ENCODE data around the gene COL23A1. TPM values are rescaled to one million over a fixed set of nuclear protein-coding genes. Genes with fewer than 3 reads are reported as not detected.

COL23A1 gene
- total RNA-seq, 1 donor from 2014 or later = 2.0 TPM

DNA sequence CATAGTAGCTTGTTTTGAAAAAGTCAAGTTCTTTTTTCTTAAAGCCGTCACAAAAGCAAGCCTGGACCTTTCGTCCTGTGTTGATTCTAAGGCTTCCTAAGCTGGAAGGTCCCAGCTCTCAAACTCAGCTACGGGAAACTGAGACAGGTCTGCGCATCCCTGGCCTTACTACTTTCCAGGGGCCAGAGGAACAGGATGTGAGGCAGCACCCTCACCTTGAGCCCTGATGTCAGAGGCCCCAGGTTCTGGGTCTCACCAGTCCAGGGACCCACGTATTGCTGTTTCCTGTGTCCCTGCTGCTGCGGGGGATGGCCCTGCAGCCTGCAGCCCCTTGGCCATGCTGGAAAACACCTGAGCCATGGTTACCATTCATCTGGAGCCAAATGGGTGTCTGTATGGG lies 123.9 kb downstream of the COL23A1 start:
- DNase-seq = no peak

DNA sequence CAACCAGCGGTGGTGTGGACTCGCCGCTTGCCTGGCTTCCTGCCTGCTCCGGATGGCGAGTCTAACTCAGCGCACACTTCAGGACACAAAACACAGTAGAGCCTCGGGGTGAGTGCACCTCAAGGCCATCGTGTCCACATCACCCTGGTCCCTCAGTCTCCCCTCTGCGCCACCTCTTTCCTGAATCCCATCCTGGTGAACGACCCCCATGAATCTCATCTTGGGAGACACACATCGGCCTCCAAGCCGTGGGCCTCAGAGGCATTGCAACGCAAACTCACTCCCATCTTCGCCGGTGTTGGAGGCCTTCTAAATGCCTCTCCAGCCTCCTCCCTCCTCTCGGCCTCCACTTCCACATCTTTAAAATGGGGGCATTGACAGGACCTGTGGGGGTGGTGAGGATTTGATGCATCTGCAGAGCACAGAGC lies 124.3 kb downstream of the COL23A1 start:
- DNase-seq = no peak
- no peak overlapping the region for H3K4me3 ChIP-seq
- H3K4me1 ChIP-seq = peaks cover 28% of the 10 kb centered on the region
- H3K9me3 ChIP-seq = no peaks in the 10 kb centered on the region
- no peak for TF ChIP-seq CTCF (IDR thresholded peaks at IDR 0.05)
- no peaks in the 10 kb centered on the region for H3K27me3 ChIP-seq
- intact Hi-C loops (cut with DNase I) = no loop called here
- ATAC-seq = no peak
- H3K27ac ChIP-seq = no peak overlapping the region
- no peaks in the 10 kb centered on the region for H3K36me3 ChIP-seq

More for the DNA sequence above, 123.9 kb downstream of the COL23A1 start:
- Histone ChIP-seq H3K27ac (no peak overlapping the region), H3K4me3 (no peak overlapping the region), H3K27me3 (no peaks in the 10 kb centered on the region), H3K4me1 (peaks cover 24% of the 10 kb centered on the region), H3K36me3 (no peaks in the 10 kb centered on the region), H3K9me3 (no peaks in the 10 kb centered on the region)
- intact Hi-C loops (cut with DNase I) = no loop called here
- no peak for TF ChIP-seq CTCF (IDR thresholded peaks at IDR 0.05)
- ATAC-seq = no peak

- H3K27me3 ChIP-seq = no peaks in the 10 kb centered on the region
- intact Hi-C loops (cut with DNase I) = no loop called here
- ATAC-seq (no peak), DNase-seq (no peak)
- no peaks in the 10 kb centered on the region for H3K36me3 ChIP-seq
- H3K27ac ChIP-seq = no peak overlapping the region
- TF ChIP-seq CTCF (IDR thresholded peaks at IDR 0.05) = no peak
- no peak overlapping the region for H3K4me3 ChIP-seq
- H3K9me3 ChIP-seq = no peaks in the 10 kb centered on the region
- H3K4me1 ChIP-seq = peaks cover 31% of the 10 kb centered on the region
Observed at GRCh38 chr5:178465228-178465860, 124.8 kb downstream of the COL23A1 start.

DNA sequence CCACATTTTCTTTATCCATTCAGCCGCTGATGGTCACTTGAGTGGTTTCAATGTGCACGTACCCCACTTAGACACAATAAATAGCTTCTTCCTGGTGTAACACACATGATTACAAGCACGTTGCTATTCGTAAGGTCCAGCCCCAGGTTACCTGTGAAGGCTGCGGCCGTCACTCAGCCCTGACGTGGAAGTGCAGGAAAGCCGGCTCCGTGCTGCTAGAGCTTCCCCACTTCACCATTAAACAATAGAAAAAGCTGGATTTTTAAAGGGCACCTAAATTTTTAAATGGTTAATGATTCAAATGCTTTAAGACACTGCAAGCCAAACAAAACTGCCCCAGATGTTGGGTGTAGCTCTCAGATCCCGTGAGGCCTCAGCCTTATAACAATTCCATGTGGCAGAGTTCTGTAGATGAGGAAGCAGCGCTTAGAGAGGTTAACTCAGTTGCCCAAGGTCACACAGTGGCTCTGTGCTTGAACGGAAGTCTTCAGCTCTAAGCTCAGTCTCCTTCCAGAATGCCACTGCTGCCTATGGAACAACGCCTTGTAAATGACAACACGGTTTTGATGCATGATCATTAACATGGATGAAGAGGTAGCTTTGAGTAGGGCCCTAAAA lies 125.7 kb downstream of the COL23A1 start:
- no peak overlapping the region for H3K4me3 ChIP-seq
- H3K27ac ChIP-seq = no peak overlapping the region
- no peak for DNase-seq
- H3K9me3 ChIP-seq = no peaks in the 10 kb centered on the region
- intact Hi-C loops (cut with DNase I) = no loop called here
- no peak for ATAC-seq
- H3K4me1 ChIP-seq = peaks cover 31% of the 10 kb centered on the region
- no peaks in the 10 kb centered on the region for H3K27me3 ChIP-seq
- no peaks in the 10 kb centered on the region for H3K36me3 ChIP-seq
- no peak for TF ChIP-seq CTCF (IDR thresholded peaks at IDR 0.05)

- no peak overlapping the region for H3K4me3 ChIP-seq
- ATAC-seq (no peak), DNase-seq (no peak)
- no peaks in the 10 kb centered on the region for H3K9me3 ChIP-seq
- peaks cover 29% of the 10 kb centered on the region for H3K4me1 ChIP-seq
- H3K27me3 ChIP-seq = no peaks in the 10 kb centered on the region
- no peak overlapping the region for H3K27ac ChIP-seq
- no peaks in the 10 kb centered on the region for H3K36me3 ChIP-seq
- intact Hi-C loops (cut with DNase I) = no loop called here
- TF ChIP-seq CTCF (IDR thresholded peaks at IDR 0.05) = no peak
Observed at GRCh38 chr5:178463321-178464155, 126.7 kb downstream of the COL23A1 start.
